K562 (cell line): ENCODE results near the gene ORC3. TPM values are rescaled to one million over a fixed set of nuclear protein-coding genes. Genes with fewer than 3 reads are reported as not detected.
"Not testable (repeated sequence)": the region's sequence is repeated elsewhere in the genome, so short reads cannot be mapped to it uniquely, and the experiment has no call there.

ENCODE experiments used
- ATAC-seq: fragments of 200-7000 bp; cut with Tn5 transposase; 3 replicates; pipeline ENCODE4 v1.9.1; 2020; ENCODE audit warnings: moderate library complexity
- BruUV-seq: library from RNA; stranded (reverse); fragments of 400-500 nt; replicated peaks from 2 replicates; lab custom pipeline; 2021; lab: Mats Ljungman, UMichigan
- CTCF ChIA-PET: fragments of 300-600 bp; formaldehyde crosslinking; extraction: SDS; loops from one replicate; lab custom pipeline; 2021; ENCODE audit warnings: low intra/inter-chr PET ratio; lab: Yijun Ruan, JAX
- POLR2A ChIA-PET: fragments of 300-600, 350-650 bp; sonication (Branson Sonifier 250); formaldehyde crosslinking; extraction: SDS; loops from one replicate; lab custom pipeline; 2021; ENCODE audit warnings: antibody characterized with exemption, inconsistent platforms; lab: Yijun Ruan, JAX
- DNase-seq, 4 experiments: peaks; one replicate each; pipeline versions ENCODE4 v3.0.0 to v3.0.0-alpha.2; 2011 to 2018; ENCODE audit warnings: low spot score in 3 of 4, mixed read lengths in 3 of 4; ENCODE audit errors: extremely low read depth in 1 of 4
- FAIRE-seq: peaks from 2 replicates; lab custom pipeline; 2011; peaks lifted over from hg19 to GRCh38; lab: Jason Lieb, UNC
- H2AFZ ChIP-seq: 2 replicates; pipeline ENCODE4 v1.6.0; 2011; ENCODE audit warnings: low read depth, low read length, control low read depth, inconsistent platforms
- H3K27ac ChIP-seq: fragments of 200-600 bp; 3 replicates; pipeline ENCODE4 v1.8.0; 2011; ENCODE audit warnings: low read depth, mild to moderate bottlenecking, control low read depth, inconsistent platforms, low read length, moderate library complexity, mixed read lengths; ENCODE audit errors: extremely low read depth
- H3K27me3 ChIP-seq, 2 experiments: fragments of 300-600 bp in 1 of 2; 2 replicates in 1 of 2; 3 replicates in 1 of 2; pipeline versions ENCODE4 v1.6.0 to v1.8.0; 2011; ENCODE audit warnings: inconsistent platforms in 2 of 2, low read length in 2 of 2, mild to moderate bottlenecking in 1 of 2, mixed read lengths in 1 of 2, moderate library complexity in 1 of 2; ENCODE audit not compliant: control insufficient read depth in 2 of 2, insufficient read depth in 2 of 2
- H3K36me3 ChIP-seq: fragments of 300-600 bp; 3 replicates; pipeline ENCODE4 v1.8.0; 2011; ENCODE audit warnings: mild to moderate bottlenecking, low read length, inconsistent platforms; ENCODE audit not compliant: control insufficient read depth, insufficient read depth
- H3K4me1 ChIP-seq, 2 experiments: fragments of 200-600 bp in 1 of 2; replicated peaks in 1 of 2; 2 replicates in 1 of 2; 3 replicates in 1 of 2; pipeline versions ENCODE4 v1.5.1 to v1.8.0; 2011; ENCODE audit warnings: inconsistent platforms in 2 of 2, low read length in 2 of 2, mild to moderate bottlenecking in 1 of 2, mixed read lengths in 1 of 2, moderate library complexity in 1 of 2; ENCODE audit not compliant: control insufficient read depth in 2 of 2, insufficient read depth in 2 of 2
- H3K4me2 ChIP-seq: 2 replicates; pipeline ENCODE4 v1.6.1; 2011; ENCODE audit warnings: low read length, control low read depth, inconsistent platforms, mixed read lengths; ENCODE audit not compliant: insufficient read depth
- H3K4me3 ChIP-seq: fragments of 200-600 bp; sonication (generic), shearing (Covaris generic); 2 replicates; pipeline ENCODE4 v1.5.1; 2016; ENCODE audit warnings: control low read depth, inconsistent platforms
- H3K79me2 ChIP-seq: fragments of 200-600 bp; 3 replicates; pipeline ENCODE4 v1.8.0; 2011; ENCODE audit warnings: low read length, inconsistent platforms; ENCODE audit not compliant: control insufficient read depth, insufficient read depth
- H3K9ac ChIP-seq, 2 experiments: 2 replicates each; pipeline versions ENCODE4 v1.6.0 to v1.6.1; 2011; ENCODE audit warnings: low read depth in 2 of 2, low read length in 2 of 2, control low read depth in 1 of 2, inconsistent platforms in 1 of 2, mild to moderate bottlenecking in 1 of 2, mixed read lengths in 1 of 2; ENCODE audit not compliant: insufficient read depth in 1 of 2
- H3K9me1 ChIP-seq: one replicate; pipeline ENCODE4 v1.6.0; 2011; ENCODE audit warnings: inconsistent platforms, mild to moderate bottlenecking, low read length, moderate library complexity; ENCODE audit not compliant: control insufficient read depth, insufficient read depth
- H3K9me3 ChIP-seq: replicated peaks from 2 replicates; pipeline ENCODE4 v1.5.1; 2011; ENCODE audit warnings: low read depth, low read length, inconsistent platforms; ENCODE audit not compliant: control insufficient read depth, insufficient read depth
- H4K20me1 ChIP-seq: replicated peaks from 2 replicates; pipeline ENCODE4 v1.6.1; 2011; ENCODE audit warnings: low read length, inconsistent platforms, mixed read lengths; ENCODE audit not compliant: control insufficient read depth, insufficient read depth
- GTF2E2 ChIP-seq: fragments of 200-800 bp; sonication (Bioruptor generic); IDR thresholded peaks from 2 replicates; pipeline ENCODE4 v1.6.1; 2016; ENCODE audit warnings: missing genetic modification characterization, missing compliant biosample characterization
- RFX1 ChIP-seq: fragments of 450-650 bp; IDR thresholded peaks from 2 replicates; pipeline ENCODE4 v1.6.1; 2016; ENCODE audit warnings: mild to moderate bottlenecking, moderate library complexity
- WGBS: fragments of 100-300 bp; shearing (Covaris generic); methylation state at CpG from one replicate; pipeline ENCODE4 v1.1.6; 2016; ENCODE audit warnings: low coverage, mixed read lengths; ENCODE audit not compliant: insufficient coverage; ENCODE audit errors: missing lambda C conversion rate; 5-methylcytosine and 5-hydroxymethylcytosine counted together
- in situ Hi-C: fragments of 300-500 bp; cut with MboI; formaldehyde crosslinking; loops from 4 replicates; pipeline ENCODE4 v1.15.0; 2018; ENCODE audit warnings: inconsistent platforms, mixed read lengths
- intact Hi-C: fragments of 100-400 bp; cut with micrococcal nuclease; formaldehyde crosslinking; loops from 2 replicates; pipeline ENCODE4 v1.14.2; 2022
- polyA plus RNA-seq, 8 experiments: library from polyadenylated mRNA; depleted of rRNA in 4 of 8; stranded (reverse) in 5 of 8; unstranded in 3 of 8; fragments of >200 nt; fragmentation: Nextera tagmentation in 2 of 8; fragmentation: Illumina TruSeq in 1 of 8; extraction: Ambion mirVana in 2 of 8; extraction: Trizol in 1 of 8; gene quantifications; 2 replicates each; pipeline versions ENCODE4 v1.2.1 to v1.2.3, GENCODE V29; 2011 to 2014; ENCODE audit warnings: inconsistent platforms in 1 of 8, missing spikeins in 1 of 8
- total RNA-seq, 7 experiments: library from RNA; depleted of rRNA in 6 of 7; stranded (reverse); fragments of >200 nt in 6 of 7; fragmentation: Illumina TruSeq in 2 of 7; extraction: Trizol in 2 of 7; gene quantifications; 2 replicates each; pipeline versions ENCODE4 v1.2.1 to v1.2.3, GENCODE V29; 2011 to 2021; ENCODE audit warnings: low replicate concordance in 1 of 7

The ORC3 gene
- total and polyA plus RNA-seq, 9 of the 15 experiments (the other 6 are each of a cell fraction or from before 2014, with no cell fraction given) = 28.8 to 159 (median 74.8) TPM

- no peaks in the 10 kb centered on the region; a peak in 1 of 5 replicates for H3K4me1 ChIP-seq
- DNase-seq (no peak), ATAC-seq (no peak), FAIRE-seq (no peak)
- H3K9me3 ChIP-seq = no peaks in the 10 kb centered on the region
- in situ Hi-C loops = no loop called here
- no peak overlapping the region for H3K9ac ChIP-seq
- H2AFZ ChIP-seq = no peak overlapping the region
- TF ChIP-seq GTF2E2 (tag) (no peak), RFX1 (peak; percentile 34)
- POLR2A ChIA-PET = interaction anchor here (0.9 to 5.3 kb wide), 3 partner anchors 8 to 13 kb away, joined by 3 to 77 read pairs (median 5); partner anchors contain the start of gene AKIRIN2
- no peak overlapping the region for H3K4me3 ChIP-seq
- H4K20me1 ChIP-seq = peaks cover 11% of the 10 kb centered on the region; the same call in 1 of the 2 replicates
- peaks cover 30% of the 10 kb centered on the region; the same call in 2 of the 3 replicates for H3K36me3 ChIP-seq
- H3K27ac ChIP-seq = no peak overlapping the region
- no peaks in the 10 kb centered on the region for H3K9me1 ChIP-seq
- peaks cover 99% of the 10 kb centered on the region for H3K79me2 ChIP-seq
- no peaks in the 10 kb centered on the region for H3K27me3 ChIP-seq
- 50% methylated on average over 3 of the region's 3 CpGs for WGBS
- H3K4me2 ChIP-seq = no peak overlapping the region
- CTCF ChIA-PET = no interaction called here
- BruUV-seq = no TSS peak
- intact Hi-C loops = no loop called here
These were observed 97.4 kb downstream of the ORC3 start for GRCh38 chr6:87687296-87687695.

DNA sequence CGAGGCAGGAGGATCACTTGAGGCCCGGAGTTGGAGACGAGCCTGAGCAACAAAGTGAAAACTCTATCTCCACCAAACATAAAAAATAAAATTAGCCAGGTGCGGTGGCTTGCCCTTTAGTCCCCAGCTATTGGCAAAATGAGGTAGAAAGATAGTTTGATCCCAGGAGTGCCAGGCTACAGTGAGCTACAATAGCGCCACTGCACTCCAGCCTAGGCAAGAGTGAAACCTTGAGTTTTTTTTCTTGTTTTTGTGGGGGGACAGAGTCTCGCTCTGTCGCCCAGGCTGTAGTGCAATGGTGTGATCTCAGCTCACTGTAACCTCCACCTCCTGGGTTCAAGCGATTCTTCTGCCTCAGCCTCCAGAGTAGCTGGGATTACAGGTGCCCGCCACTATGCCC is 98.0 kb downstream of the ORC3 start:
- intact Hi-C loops, H3K4me2 ChIP-seq, H3K4me3 ChIP-seq, H3K27ac ChIP-seq, in situ Hi-C loops, H3K9ac ChIP-seq, H3K9me3 ChIP-seq, BruUV-seq, H3K9me1 ChIP-seq, FAIRE-seq, H2AFZ ChIP-seq, ATAC-seq, DNase-seq, CTCF ChIA-PET, H3K27me3 ChIP-seq, H3K4me1 ChIP-seq: not testable (repeated sequence)
- Histone ChIP-seq H3K79me2 (peaks cover 99% of the 10 kb centered on the region), H4K20me1 (peaks cover 11% of the 10 kb centered on the region; the same call in 1 of the 2 replicates), H3K36me3 (peaks cover 30% of the 10 kb centered on the region; the same call in 2 of the 3 replicates)
- 89% methylated on average over 8 of the region's 9 CpGs for WGBS
- POLR2A ChIA-PET = interaction anchor here (0.9 to 5.3 kb wide), 4 partner anchors 8 to 16 kb away, joined by 3 to 77 read pairs (median 4); partner anchors contain the start of gene AKIRIN2
